T47D (cell line): ENCODE results near the gene ANKRD33.

Experiments
- DNase-seq, 2 experiments: peaks; one replicate each; pipeline versions ENCODE4 v3.0.0 to v3.0.0-alpha.2; 2011 to 2012; ENCODE audit warnings: low read depth in 1 of 2, low spot score in 1 of 2
- JUND ChIP-seq: IDR thresholded peaks from 2 replicates; pipeline ENCODE4 v1.6.1; 2012; ENCODE audit warnings: low read depth
- in situ Hi-C: cut with HindIII; loops from 2 replicates; pipeline ENCODE4 v1.10.0; 2016; ENCODE audit warnings: low sequenced_read_pairs, low pct_unique_long_range_greater_than_20kb

The ANKRD33 gene

DNA sequence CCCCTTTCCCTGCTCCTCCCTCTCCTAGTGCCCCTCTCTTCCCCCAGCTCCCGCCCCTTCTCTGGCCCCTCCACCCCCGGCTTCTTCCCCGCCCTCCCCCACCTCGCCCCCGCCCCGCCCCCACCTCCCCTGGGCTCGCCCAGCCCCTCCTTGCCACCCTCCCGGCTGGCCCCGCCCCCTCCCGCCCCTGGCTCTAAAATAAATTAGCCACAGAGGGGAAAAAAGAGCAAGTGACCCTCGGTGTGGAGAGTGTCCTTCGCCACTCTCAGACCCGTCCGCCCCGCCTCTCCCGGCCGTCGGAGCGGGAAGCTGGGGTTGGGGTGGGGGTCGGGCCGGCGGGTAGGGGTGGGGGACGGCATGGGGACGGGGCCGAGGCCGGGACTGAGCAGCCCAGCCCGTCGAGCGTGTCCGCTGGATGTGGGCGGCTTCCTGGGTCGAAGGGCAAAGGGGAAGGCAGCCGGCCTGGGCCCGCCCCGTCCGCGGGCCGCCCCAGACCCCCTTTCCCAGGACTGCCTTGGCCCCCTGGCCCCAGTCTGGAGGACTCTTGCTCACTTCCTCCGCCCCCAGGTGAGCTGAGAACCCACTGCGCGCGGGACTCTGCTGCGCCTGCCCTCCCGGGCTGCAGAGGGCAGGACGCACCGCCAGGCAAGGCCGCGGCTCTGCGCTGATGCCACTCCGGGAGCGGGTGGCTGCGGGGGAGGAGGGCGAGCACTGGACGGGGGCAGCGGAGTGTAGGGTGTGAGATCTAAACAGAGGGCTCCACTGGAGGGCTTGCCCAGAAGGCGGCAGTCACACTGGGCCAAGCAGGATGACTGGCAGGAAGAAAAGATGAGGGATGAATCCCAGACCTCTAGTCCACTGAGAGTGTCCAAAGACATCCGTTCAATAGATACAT, 38.8 kb upstream of the ANKRD33 start:
- in situ Hi-C loops: no loop called here
- DNase-seq: no peak
- TF ChIP-seq JUND: no peak

DNA sequence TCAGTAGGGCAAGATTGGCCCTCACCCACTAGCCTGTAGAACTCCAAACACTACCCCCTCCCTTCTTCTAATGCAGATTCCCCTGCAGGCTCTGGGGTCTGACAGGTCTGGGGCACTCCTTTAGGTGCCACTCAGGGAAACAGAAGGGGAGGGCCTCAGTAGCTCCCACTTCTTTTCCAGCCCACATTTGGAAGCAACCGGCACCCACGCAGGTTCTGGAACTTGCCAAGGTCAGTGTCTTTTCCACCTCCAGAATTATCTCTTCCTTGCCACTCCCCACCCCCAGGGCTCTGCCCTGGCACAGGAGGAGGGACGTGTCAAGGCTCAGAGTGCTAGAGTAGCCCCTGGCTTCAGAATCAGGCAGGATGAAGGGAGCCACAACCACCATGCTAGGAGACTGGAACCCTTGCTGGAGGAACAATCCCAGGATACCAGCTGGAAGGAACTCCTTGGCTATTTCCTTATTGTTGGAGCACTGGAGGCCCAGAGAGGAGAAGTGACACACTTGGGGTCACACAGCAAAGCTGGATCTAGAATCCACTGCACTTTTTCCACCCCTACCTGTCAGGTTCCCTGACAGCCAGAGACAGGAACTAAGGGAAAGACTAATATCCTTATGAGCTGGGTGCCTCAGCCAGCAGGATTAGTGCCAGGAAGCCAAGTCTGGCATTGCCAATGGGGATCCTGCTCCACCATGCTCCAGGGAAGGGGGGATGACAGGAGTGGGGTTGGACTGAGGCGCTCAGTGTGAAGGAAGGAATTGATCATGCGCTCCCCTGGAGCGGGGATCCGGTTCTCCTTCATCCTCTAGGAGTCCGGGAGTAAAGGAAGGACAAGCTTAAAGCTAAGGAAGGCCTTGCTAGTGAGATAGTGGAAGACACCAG, 37.6 kb upstream of the ANKRD33 start:
- in situ Hi-C loops: no loop called here
- no peak for DNase-seq
- no peak for TF ChIP-seq JUND

- no peak for DNase-seq
- TF ChIP-seq JUND: no peak
- in situ Hi-C loops: no loop called here
Measured at GRCh38 chr12:51850965-51851299, 37.0 kb upstream of the ANKRD33 start.

GRCh38 chr12:51851413-51852124, 36.3 kb upstream of the ANKRD33 start:
- TF ChIP-seq JUND: no peak
- DNase-seq: no peak
- in situ Hi-C loops: no loop called here

DNA sequence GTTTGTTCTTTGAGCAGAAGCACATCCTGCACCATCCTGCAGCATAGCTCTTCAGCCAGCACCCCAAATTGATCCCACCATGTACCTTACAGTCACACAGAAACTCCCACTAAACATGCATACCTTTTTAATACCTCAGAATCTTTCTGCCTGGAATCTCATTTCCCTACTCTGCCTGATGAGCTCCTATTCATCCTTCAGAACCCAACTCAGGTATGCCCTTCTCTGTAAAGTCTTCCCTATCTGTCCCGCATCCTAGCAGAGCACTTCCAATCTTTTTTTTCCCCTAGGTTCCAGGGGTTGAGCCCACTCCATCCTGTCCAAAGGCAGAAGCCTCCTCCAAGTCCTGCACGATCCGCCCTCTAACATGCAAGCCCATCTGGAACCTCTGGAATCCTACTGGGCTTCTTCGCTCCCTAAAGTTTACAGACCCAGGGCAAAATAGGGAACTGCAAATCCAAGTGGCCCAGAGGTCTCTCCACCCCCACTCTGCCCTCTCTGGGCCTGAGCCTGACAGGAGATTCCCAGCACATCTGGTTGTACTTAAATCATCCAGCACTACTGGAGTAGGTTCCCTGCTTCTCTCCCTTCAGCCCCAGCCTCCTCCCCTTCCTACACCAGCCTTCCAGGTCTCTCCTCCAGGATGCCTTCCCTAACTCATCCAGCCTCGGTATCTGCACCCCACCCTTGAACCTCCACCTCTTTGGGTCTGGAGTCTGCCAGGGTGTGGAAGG, 35.3 kb upstream of the ANKRD33 start:
- TF ChIP-seq JUND: no peak
- in situ Hi-C loops: no loop called here
- no peak for DNase-seq

DNA sequence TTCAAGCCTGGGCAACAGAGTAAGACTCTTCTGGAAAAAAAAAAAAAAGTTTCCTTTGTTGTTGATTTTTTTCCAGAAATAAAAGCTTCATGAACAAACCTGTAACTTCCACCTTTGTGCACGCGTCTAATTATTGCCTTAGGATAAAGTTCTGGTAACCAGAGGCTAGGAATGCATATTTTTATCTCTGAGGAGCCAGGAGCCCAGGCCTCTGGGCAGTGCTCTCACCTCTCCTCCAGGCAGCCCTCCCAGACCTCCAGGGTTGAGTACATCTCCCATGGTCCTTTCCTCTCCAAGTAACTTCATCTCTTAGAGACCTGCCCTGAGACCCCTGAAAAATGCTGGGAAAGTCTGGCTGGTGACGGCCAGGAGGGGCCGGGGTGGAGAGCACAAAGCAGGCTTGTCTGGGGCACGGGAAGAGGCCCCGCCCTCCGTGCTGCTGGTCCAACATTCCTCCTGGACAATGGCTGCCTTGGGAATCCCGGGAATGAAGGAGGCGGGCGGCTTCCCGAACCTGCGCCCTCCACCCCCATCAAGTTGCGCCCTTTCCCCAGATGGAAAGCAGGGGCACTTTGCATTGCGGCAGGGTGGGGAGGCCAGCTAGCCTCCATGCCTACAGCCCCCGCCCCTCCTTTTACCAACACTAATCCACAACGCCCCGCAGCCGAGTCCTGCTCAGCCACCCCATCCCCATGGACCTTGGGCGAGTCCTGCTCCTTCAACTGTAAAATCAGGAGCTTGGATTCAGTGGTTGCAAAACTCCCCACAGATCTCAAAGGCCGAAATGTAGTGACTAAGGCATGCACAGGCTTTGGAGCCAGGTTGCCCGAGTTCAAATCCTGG, 32.1 kb upstream of the ANKRD33 start:
- no peak for TF ChIP-seq JUND
- DNase-seq: no peak
- in situ Hi-C loops: no loop called here

DNA sequence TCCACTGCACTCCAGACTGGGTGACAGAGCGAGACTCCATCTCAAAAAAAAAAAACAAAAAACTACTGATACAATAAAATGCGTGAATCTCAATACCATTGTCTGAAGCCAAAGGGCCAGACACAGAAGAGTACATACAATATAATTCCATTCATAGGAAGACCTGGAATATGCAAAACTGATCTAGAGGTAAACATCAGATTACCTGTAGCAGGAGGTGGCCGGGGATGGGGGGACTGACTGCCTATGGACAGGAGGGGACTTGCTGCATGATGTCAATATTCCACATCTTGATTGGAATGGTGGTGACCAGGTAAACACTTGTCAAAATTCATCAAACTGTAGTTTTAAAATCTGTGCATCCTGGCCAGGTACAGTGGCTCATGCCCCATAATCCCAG, 26.9 kb upstream of the ANKRD33 start:
- no peak for DNase-seq
- no peak for TF ChIP-seq JUND
- in situ Hi-C loops: no loop called here

GRCh38 chr12:51862947-51863346, 25.0 kb upstream of the ANKRD33 start:
- TF ChIP-seq JUND: no peak
- in situ Hi-C loops: no loop called here
- no peak for DNase-seq

- no peak for TF ChIP-seq JUND
- in situ Hi-C loops: no loop called here
- DNase-seq: no peak
Measured at GRCh38 chr12:51863363-51863932, 24.5 kb upstream of the ANKRD33 start.

DNA sequence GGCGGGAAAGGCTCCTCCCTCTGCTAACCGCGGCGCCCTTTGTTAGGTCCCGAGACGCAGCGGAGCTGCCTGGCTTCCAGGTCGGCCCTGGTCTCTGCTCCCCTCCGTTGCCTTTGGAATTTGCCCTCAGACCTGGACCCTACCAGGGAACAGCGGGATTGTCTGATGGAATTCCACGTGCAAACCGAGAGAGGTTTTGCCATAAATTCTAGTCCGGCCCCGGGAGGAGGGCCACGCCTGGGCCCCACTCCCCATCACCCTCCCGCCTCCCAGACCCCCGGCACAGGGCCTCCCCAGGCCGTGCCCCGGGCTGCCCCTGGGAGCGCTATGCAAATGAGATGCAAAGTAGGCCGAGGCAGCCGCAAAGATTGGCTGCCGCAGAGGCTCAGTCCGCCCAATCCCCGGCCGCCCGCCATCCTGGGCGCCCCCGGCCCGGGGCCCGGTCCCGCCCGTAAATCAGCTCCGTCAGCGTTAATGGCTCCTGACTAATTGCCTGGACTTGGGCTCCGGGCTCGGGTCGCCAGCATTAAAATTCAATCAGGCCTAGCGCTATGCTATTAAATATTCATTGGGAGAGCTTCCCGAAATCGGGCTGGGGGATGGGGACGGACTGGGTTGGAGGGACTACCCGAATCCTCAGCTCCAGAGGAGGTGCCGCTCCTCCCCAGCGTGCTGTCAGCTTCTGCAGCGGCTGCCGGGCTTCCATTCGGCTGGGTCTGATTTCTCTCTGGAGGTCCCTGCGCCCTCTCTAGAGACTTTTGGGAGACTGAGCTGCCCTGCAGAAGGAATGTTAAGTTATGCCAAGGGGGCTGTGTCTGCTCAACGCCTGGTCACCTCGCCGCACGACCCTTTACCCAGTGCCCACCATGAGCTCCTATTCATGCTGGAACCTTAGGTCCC, 23.7 kb upstream of the ANKRD33 start:
- no peak for TF ChIP-seq JUND
- DNase-seq: no peak
- in situ Hi-C loops: no loop called here
